ENCODE data around the gene MRPS30.

DNA sequence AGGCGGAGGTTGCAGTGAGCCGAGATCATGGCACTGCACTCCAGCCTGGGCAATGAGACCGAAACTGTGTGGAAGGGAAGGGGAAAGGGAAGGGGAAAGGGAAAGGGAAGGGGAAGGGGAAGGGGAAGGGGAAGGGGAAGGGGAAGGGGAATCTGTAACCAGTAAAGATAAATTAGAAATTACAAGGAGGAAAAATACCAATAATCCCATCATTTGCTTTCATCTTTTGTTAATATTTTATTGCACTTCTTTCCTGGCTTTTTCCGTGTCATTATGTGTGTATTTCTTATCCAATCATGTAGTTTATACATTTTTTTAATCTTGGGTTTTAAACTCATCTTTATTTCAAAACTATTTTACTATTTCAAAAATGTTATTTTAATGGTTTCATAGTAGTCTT is 29.6 kb upstream of the MRPS30 start:
- TF ChIP-seq POLR2A (IDR thresholded peaks at IDR 0.05) = no peak
- TF ChIP-seq, protein P1, sequence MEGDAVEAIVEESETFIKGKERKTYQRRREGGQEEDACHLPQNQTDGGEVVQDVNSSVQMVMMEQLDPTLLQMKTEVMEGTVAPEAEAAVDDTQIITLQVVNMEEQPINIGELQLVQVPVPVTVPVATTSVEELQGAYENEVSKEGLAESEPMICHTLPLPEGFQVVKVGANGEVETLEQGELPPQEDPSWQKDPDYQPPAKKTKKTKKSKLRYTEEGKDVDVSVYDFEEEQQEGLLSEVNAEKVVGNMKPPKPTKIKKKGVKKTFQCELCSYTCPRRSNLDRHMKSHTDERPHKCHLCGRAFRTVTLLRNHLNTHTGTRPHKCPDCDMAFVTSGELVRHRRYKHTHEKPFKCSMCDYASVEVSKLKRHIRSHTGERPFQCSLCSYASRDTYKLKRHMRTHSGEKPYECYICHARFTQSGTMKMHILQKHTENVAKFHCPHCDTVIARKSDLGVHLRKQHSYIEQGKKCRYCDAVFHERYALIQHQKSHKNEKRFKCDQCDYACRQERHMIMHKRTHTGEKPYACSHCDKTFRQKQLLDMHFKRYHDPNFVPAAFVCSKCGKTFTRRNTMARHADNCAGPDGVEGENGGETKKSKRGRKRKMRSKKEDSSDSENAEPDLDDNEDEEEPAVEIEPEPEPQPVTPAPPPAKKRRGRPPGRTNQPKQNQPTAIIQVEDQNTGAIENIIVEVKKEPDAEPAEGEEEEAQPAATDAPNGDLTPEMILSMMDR (IDR thresholded peaks at IDR 0.05) = no peak

Data from testis (tissue), 2 donors.